A549 (cell line): ENCODE results near the gene TSPAN16. TPM values are rescaled to one million over a fixed set of nuclear protein-coding genes. Genes with fewer than 3 reads are reported as not detected.

Experiments used
- ATAC-seq, 2 experiments: fragments of 200-7000 bp in 1 of 2; fragments of >200 bp in 1 of 2; cut with Nextera tagmentation in 1 of 2; cut with Tn5 transposase in 1 of 2; 3 replicates each; pipeline versions ENCODE4 v1.8.0 to v1.9.1; 2018 to 2020; ENCODE audit warnings: mild to moderate bottlenecking in 1 of 2, moderate library complexity in 1 of 2
- CTCF ChIA-PET: fragments of 300-600 bp; sonication (Branson Sonifier 250); formaldehyde crosslinking; extraction: SDS; loops from one replicate; lab custom pipeline; 2021; ENCODE audit warnings: antibody characterized with exemption, inconsistent platforms; lab: Yijun Ruan, JAX
- POLR2A ChIA-PET: fragments of 350-600 bp; formaldehyde crosslinking; extraction: SDS; loops from one replicate; lab custom pipeline; 2021; ENCODE audit warnings: antibody characterized with exemption, inconsistent platforms; lab: Yijun Ruan, JAX
- DNase-seq, 2 experiments: peaks; one replicate each; pipeline versions ENCODE4 v3.0.0 to v3.0.0-alpha.2; 2011 to 2016; ENCODE audit warnings: low read depth in 1 of 2, low spot score in 1 of 2
- FAIRE-seq: peaks from 2 replicates; lab custom pipeline; 2011; peaks lifted over from hg19 to GRCh38; lab: Jason Lieb, UNC
- H3K27ac ChIP-seq, 2 experiments: fragments of >200 bp; sonication (Bioruptor Twin); formaldehyde crosslinking; 3 replicates each; pipeline ENCODE4 v1.5.1; 2016 to 2017
- H3K4me1 ChIP-seq: fragments of >200 bp; sonication (Bioruptor Twin); formaldehyde crosslinking; 3 replicates; pipeline ENCODE4 v1.6.1; 2016
- H3K4me2 ChIP-seq: fragments of >200 bp; sonication (Bioruptor Twin); formaldehyde crosslinking; 3 replicates; pipeline ENCODE4 v1.6.1; 2016
- H3K4me3 ChIP-seq: fragments of >200 bp; sonication (Bioruptor Twin); formaldehyde crosslinking; 3 replicates; pipeline ENCODE4 v1.5.1; 2016
- H3K9me3 ChIP-seq: fragments of >200 bp; sonication (Bioruptor Twin); formaldehyde crosslinking; 3 replicates; pipeline ENCODE4 v1.6.1; 2016
- BHLHE40 ChIP-seq: IDR thresholded peaks from 2 replicates; pipeline ENCODE4 v1.6.1; 2012; ENCODE audit warnings: low read depth, low read length, inconsistent platforms
- CBX2 ChIP-seq: fragments of 200-600 bp; sonication (generic); IDR thresholded peaks from 2 replicates; pipeline ENCODE4 v1.6.1; 2016; ENCODE audit warnings: low read depth, mild to moderate bottlenecking, borderline replicate concordance
- CBX8 ChIP-seq: fragments of 200-600 bp; sonication (generic); IDR thresholded peaks from 2 replicates; pipeline ENCODE4 v1.6.1; 2016
- EHF ChIP-seq: fragments of 250-450 bp; sonication (Bioruptor Pico); IDR thresholded peaks from 2 replicates; pipeline ENCODE4 v1.5.0; 2020; ENCODE audit warnings: mild to moderate bottlenecking
- EP300 ChIP-seq, 2 experiments: fragments of >200 bp; sonication (Bioruptor Twin); formaldehyde crosslinking; IDR thresholded peaks; 2 replicates in 1 of 2; 3 replicates in 1 of 2; pipeline ENCODE4 v1.6.1; 2016 to 2017
- FOSB ChIP-seq: fragments of 250-450 bp; sonication (Bioruptor Pico); IDR thresholded peaks from 2 replicates; pipeline ENCODE4 v1.5.0; 2020; ENCODE audit warnings: mild to moderate bottlenecking, moderate library complexity
- FOSL2 ChIP-seq, 2 experiments: fragments of 450-650 bp in 1 of 2; fragments of >200 bp in 1 of 2; sonication (Bioruptor Twin) in 1 of 2; formaldehyde crosslinking; IDR thresholded peaks; 2 replicates each; pipeline versions ENCODE4 v1.5.0 to v1.6.1; 2016 to 2020; ENCODE audit warnings: mild to moderate bottlenecking in 1 of 2, moderate library complexity in 1 of 2
- HOXB13 ChIP-seq: fragments of 250-450 bp; sonication (Bioruptor Pico); IDR thresholded peaks from 2 replicates; pipeline ENCODE4 v1.5.0; 2020; ENCODE audit warnings: low read depth, mild to moderate bottlenecking, moderate library complexity
- JUN ChIP-seq, 2 experiments: fragments of >200 bp; sonication (Bioruptor Twin); formaldehyde crosslinking; IDR thresholded peaks; 2 replicates in 1 of 2; 3 replicates in 1 of 2; pipeline ENCODE4 v1.6.1; 2016 to 2017
- KDM1A ChIP-seq: fragments of 200-600 bp; sonication (generic); IDR thresholded peaks from 2 replicates; pipeline ENCODE4 v1.6.1; 2016; ENCODE audit warnings: low read depth, mild to moderate bottlenecking
- MAFK ChIP-seq: fragments of 450-650 bp; IDR thresholded peaks from 2 replicates; pipeline ENCODE4 v1.6.1; 2014; ENCODE audit not compliant: partially characterized antibody
- MAZ ChIP-seq: fragments of 150-350 bp; IDR thresholded peaks from 2 replicates; pipeline ENCODE4 v1.6.1; 2014; ENCODE audit warnings: antibody characterized with exemption, low read depth, low read length, borderline replicate concordance
- MYC ChIP-seq: IDR thresholded peaks from 2 replicates; pipeline ENCODE4 v1.6.1; 2012; ENCODE audit warnings: mild to moderate bottlenecking, inconsistent platforms, low read length, improper control_type of control experiment, borderline replicate concordance
- PHF8 ChIP-seq: fragments of 200-600 bp; sonication (generic); IDR thresholded peaks from 2 replicates; pipeline ENCODE4 v1.6.1; 2016; ENCODE audit warnings: low read depth, mild to moderate bottlenecking, antibody characterized with exemption, moderate library complexity, borderline replicate concordance
- RCOR1 ChIP-seq: fragments of 150-350 bp; IDR thresholded peaks from 2 replicates; pipeline ENCODE4 v1.6.1; 2014; ENCODE audit warnings: antibody characterized with exemption, low read length, low read depth
- RNF2 ChIP-seq: fragments of 200-600 bp; sonication (generic); IDR thresholded peaks from 2 replicates; pipeline ENCODE4 v1.6.1; 2016; ENCODE audit warnings: low read depth, mild to moderate bottlenecking, antibody characterized with exemption, moderate library complexity, borderline replicate concordance
- SREBF2 ChIP-seq: fragments of 450-650 bp; IDR thresholded peaks from 2 replicates; pipeline ENCODE4 v1.6.1; 2014; ENCODE audit warnings: mild to moderate bottlenecking, moderate library complexity
- ZC3H11A ChIP-seq: fragments of 450-650 bp; IDR thresholded peaks from 2 replicates; pipeline ENCODE4 v1.6.1; 2014; ENCODE audit warnings: antibody characterized with exemption, mild to moderate bottlenecking
- WGBS: methylation state at CpG from one replicate; pipeline ENCODE4 v1.1.6; 2017; ENCODE audit errors: missing lambda C conversion rate; 5-methylcytosine and 5-hydroxymethylcytosine counted together
- polyA plus RNA-seq, 4 experiments: library from polyadenylated mRNA; depleted of rRNA in 3 of 4; stranded (reverse); fragments of >200 nt; fragmentation: RNase III in 1 of 4; extraction: RNeasy Plus Mini Kit Qiagen cat#74134 plus additional on column Dnase treatment in 1 of 4; gene quantifications; 2 replicates in 3 of 4; 3 replicates in 1 of 4; pipeline ENCODE4 v1.2.3, GENCODE V29; 2011 to 2017
- TF ChIP-seq, protein P1 (sequence below): fragments of 200-600 bp; sonication (generic); IDR thresholded peaks from 2 replicates; pipeline ENCODE4 v1.6.1; 2016; ENCODE audit warnings: antibody characterized with exemption, mild to moderate bottlenecking, moderate library complexity
- TF ChIP-seq, protein P2 (sequence below): IDR thresholded peaks from 2 replicates; pipeline ENCODE4 v1.6.1; 2012; ENCODE audit warnings: low read depth, borderline replicate concordance

Gene TSPAN16
- polyA plus RNA-seq, 2 of the 4 experiments (the other 2 are of a cell fraction), result not detected

DNA sequence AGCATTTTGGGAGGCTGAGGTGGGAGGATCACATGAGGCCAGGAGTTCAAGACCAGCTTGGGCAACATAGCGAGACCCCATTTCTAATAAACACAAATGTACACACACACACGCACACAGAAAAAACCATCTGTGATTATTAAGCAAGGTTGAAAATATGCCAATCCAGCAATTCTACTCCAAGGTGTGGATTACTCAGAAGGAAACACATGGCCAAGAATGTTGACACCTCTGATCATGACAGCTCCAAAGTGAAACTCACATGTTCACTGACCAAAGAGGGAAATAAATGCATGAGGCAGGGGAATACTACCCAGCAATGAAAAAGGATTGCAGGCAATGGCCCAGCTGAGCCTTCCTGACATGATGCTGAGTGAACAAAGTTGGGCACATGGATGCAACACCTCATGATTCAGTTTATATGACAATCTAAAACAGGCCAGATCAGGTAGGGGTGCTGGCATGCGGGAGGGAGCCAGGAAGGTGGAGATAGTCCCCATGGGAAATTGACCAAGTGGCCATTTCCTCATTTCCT is 38.0 kb upstream of the TSPAN16 start:
- WGBS, result 96% methylated on average over 3 of the region's 3 CpGs
- no peak for DNase-seq
- ChIA-PET POLR2A (no interaction called here), CTCF (interaction anchor here (0.7 to 0.9 kb wide), 3 partner anchors 11 to 1467 kb away, joined by 3 to 4 read pairs (median 3); no protein-coding TSS in a partner anchor)
- TF ChIP-seq MAZ (no peak), MAFK (peak; percentile 82), RCOR1 (no peak)
- peaks cover 7% of the 10 kb centered on the region; the same call in 2 of the 3 replicates for H3K4me1 ChIP-seq
- no peaks in the 10 kb centered on the region for H3K9me3 ChIP-seq
- FAIRE-seq, result no peak
- no peak for ATAC-seq
- H3K27ac ChIP-seq, result no peak overlapping the region
- no peak overlapping the region for H3K4me3 ChIP-seq
- H3K4me2 ChIP-seq, result no peak overlapping the region

DNA sequence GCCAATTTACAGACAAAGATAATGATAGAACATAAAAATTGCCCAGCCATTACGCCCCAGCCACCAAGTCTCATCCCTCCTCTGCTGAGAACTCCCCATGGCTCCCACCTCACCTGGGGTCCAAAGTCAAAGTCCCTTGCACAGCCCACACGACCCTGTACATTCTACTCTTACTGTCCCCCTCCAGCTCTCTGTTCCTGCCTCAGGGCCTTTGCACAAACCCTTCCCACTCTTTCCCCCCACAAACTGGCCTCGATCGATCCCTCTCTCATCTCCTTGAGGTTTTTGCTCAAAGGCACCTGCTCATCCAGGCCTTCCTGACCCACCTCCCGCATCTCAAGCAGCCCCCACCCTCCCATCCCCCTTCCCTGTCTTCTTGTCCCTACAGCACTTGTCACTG is 35.0 kb upstream of the TSPAN16 start:
- H3K9me3 ChIP-seq, result no peaks in the 10 kb centered on the region
- POLR2A ChIA-PET, result no interaction called here
- ATAC-seq (no peak), DNase-seq (no peak), FAIRE-seq (no peak)
- CTCF ChIA-PET, result no interaction called here
- peak overlapping the region; percentile 91; the same call in 2 of the 3 replicates for H3K4me2 ChIP-seq
- H3K4me1 ChIP-seq, result peaks cover 26% of the 10 kb centered on the region
- TF ChIP-seq EP300 (IDR thresholded peaks at IDR 0.05), result no peak
- TF ChIP-seq MYC, result no peak
- TF ChIP-seq FOSL2 (IDR thresholded peaks at IDR 0.05), result no peak
- no peak for TF ChIP-seq FOSL2 (CRISPR knock-in tag; IDR thresholded peaks at IDR 0.05)
- no peak for TF ChIP-seq RNF2
- TF ChIP-seq, protein P1, sequence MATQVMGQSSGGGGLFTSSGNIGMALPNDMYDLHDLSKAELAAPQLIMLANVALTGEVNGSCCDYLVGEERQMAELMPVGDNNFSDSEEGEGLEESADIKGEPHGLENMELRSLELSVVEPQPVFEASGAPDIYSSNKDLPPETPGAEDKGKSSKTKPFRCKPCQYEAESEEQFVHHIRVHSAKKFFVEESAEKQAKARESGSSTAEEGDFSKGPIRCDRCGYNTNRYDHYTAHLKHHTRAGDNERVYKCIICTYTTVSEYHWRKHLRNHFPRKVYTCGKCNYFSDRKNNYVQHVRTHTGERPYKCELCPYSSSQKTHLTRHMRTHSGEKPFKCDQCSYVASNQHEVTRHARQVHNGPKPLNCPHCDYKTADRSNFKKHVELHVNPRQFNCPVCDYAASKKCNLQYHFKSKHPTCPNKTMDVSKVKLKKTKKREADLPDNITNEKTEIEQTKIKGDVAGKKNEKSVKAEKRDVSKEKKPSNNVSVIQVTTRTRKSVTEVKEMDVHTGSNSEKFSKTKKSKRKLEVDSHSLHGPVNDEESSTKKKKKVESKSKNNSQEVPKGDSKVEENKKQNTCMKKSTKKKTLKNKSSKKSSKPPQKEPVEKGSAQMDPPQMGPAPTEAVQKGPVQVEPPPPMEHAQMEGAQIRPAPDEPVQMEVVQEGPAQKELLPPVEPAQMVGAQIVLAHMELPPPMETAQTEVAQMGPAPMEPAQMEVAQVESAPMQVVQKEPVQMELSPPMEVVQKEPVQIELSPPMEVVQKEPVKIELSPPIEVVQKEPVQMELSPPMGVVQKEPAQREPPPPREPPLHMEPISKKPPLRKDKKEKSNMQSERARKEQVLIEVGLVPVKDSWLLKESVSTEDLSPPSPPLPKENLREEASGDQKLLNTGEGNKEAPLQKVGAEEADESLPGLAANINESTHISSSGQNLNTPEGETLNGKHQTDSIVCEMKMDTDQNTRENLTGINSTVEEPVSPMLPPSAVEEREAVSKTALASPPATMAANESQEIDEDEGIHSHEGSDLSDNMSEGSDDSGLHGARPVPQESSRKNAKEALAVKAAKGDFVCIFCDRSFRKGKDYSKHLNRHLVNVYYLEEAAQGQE, result no peak
- TF ChIP-seq SREBF2, result no peak
- TF ChIP-seq CBX8, result no peak
- no peak for TF ChIP-seq EHF (CRISPR knock-in tag)
- no peak for TF ChIP-seq CBX2
- TF ChIP-seq, protein P2, sequence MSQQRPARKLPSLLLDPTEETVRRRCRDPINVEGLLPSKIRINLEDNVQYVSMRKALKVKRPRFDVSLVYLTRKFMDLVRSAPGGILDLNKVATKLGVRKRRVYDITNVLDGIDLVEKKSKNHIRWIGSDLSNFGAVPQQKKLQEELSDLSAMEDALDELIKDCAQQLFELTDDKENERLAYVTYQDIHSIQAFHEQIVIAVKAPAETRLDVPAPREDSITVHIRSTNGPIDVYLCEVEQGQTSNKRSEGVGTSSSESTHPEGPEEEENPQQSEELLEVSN, result no peak
- no peak for TF ChIP-seq MAFK
- TF ChIP-seq BHLHE40, result no peak
- TF ChIP-seq ZC3H11A, result no peak
- no peak for TF ChIP-seq KDM1A
- no peak for TF ChIP-seq HOXB13
- TF ChIP-seq RCOR1, result no peak
- no peak for TF ChIP-seq JUN (IDR thresholded peaks at IDR 0.05)
- no peak for TF ChIP-seq PHF8
- TF ChIP-seq FOSB (CRISPR knock-in tag), result no peak
- 74% methylated on average over 5 of the region's 5 CpGs for WGBS
- no peak overlapping the region for H3K27ac ChIP-seq
- H3K4me3 ChIP-seq, result no peak overlapping the region
